Measurements from ENCODE around the gene NTN4.

GRCh38 chr12:95810411-95810810, 19.8 kb upstream of the NTN4 start:
- no peak for TF ChIP-seq ARNTL (CRISPR knock-in tag; IDR thresholded peaks at IDR 0.05; ENCODE audit: borderline replicate concordance, low read depth)
- no peak for TF ChIP-seq GLIS3 (CRISPR knock-in tag; IDR thresholded peaks at IDR 0.05)
- no peak for TF ChIP-seq ZFP30 (CRISPR knock-in tag; IDR thresholded peaks at IDR 0.05)
- TF ChIP-seq, protein P1, sequence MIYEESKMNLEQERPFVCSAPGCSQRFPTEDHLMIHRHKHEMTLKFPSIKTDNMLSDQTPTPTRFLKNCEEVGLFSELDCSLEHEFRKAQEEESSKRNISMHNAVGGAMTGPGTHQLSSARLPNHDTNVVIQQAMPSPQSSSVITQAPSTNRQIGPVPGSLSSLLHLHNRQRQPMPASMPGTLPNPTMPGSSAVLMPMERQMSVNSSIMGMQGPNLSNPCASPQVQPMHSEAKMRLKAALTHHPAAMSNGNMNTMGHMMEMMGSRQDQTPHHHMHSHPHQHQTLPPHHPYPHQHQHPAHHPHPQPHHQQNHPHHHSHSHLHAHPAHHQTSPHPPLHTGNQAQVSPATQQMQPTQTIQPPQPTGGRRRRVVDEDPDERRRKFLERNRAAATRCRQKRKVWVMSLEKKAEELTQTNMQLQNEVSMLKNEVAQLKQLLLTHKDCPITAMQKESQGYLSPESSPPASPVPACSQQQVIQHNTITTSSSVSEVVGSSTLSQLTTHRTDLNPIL (CRISPR knock-in tag; IDR thresholded peaks at IDR 0.05; ENCODE audit: low read depth): no peak
- no peak for TF ChIP-seq PPARA (CRISPR knock-in tag; IDR thresholded peaks at IDR 0.05; ENCODE audit: borderline replicate concordance)
- no peak for TF ChIP-seq SNAI2 (CRISPR knock-in tag; IDR thresholded peaks at IDR 0.05)
- no peak for TF ChIP-seq CSRNP3 (CRISPR knock-in tag; IDR thresholded peaks at IDR 0.05)
- TF ChIP-seq ZC3H10 (CRISPR knock-in tag; IDR thresholded peaks at IDR 0.05): no peak
- no peak for TF ChIP-seq ESRRG (CRISPR knock-in tag; IDR thresholded peaks at IDR 0.05)
- TF ChIP-seq, protein P2, sequence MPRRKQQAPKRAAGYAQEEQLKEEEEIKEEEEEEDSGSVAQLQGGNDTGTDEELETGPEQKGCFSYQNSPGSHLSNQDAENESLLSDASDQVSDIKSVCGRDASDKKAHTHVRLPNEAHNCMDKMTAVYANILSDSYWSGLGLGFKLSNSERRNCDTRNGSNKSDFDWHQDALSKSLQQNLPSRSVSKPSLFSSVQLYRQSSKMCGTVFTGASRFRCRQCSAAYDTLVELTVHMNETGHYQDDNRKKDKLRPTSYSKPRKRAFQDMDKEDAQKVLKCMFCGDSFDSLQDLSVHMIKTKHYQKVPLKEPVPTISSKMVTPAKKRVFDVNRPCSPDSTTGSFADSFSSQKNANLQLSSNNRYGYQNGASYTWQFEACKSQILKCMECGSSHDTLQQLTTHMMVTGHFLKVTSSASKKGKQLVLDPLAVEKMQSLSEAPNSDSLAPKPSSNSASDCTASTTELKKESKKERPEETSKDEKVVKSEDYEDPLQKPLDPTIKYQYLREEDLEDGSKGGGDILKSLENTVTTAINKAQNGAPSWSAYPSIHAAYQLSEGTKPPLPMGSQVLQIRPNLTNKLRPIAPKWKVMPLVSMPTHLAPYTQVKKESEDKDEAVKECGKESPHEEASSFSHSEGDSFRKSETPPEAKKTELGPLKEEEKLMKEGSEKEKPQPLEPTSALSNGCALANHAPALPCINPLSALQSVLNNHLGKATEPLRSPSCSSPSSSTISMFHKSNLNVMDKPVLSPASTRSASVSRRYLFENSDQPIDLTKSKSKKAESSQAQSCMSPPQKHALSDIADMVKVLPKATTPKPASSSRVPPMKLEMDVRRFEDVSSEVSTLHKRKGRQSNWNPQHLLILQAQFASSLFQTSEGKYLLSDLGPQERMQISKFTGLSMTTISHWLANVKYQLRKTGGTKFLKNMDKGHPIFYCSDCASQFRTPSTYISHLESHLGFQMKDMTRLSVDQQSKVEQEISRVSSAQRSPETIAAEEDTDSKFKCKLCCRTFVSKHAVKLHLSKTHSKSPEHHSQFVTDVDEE (CRISPR knock-in tag; IDR thresholded peaks at IDR 0.05): no peak

Data from SK-N-SH treated with all-trans-retinoic acid at 6 μM for 48 hours (cell line).